Glutamatergic neuron (in vitro differentiated cells): Measurements from ENCODE around the gene MAML2. TPM values are rescaled to one million over a fixed set of nuclear protein-coding genes. Genes with fewer than 3 reads are reported as not detected.

Source experiments
- DNase-seq: peaks from one replicate; pipeline ENCODE4 v3.0.0; 2022
- H3K27ac Mint-ChIP-seq: one replicate; pipeline ENCODE4 v1.8.0; 2020; ENCODE audit warnings: mild to moderate bottlenecking, mixed read lengths, inconsistent platforms; ENCODE audit not compliant: unreplicated experiment
- H3K27me3 Mint-ChIP-seq: one replicate; pipeline ENCODE4 v1.8.0; 2020; ENCODE audit warnings: mild to moderate bottlenecking, moderate library complexity, mixed read lengths, inconsistent platforms; ENCODE audit not compliant: unreplicated experiment
- H3K36me3 Mint-ChIP-seq: one replicate; pipeline ENCODE4 v1.8.0; 2020; ENCODE audit warnings: mild to moderate bottlenecking, mixed read lengths, inconsistent platforms; ENCODE audit not compliant: unreplicated experiment
- H3K4me1 Mint-ChIP-seq: one replicate; pipeline ENCODE4 v1.8.0; 2020; ENCODE audit warnings: mild to moderate bottlenecking, low read depth, mixed read lengths, inconsistent platforms; ENCODE audit not compliant: unreplicated experiment
- H3K4me3 Mint-ChIP-seq: one replicate; pipeline ENCODE4 v1.8.0; 2020; ENCODE audit warnings: mild to moderate bottlenecking, mixed read lengths, inconsistent platforms; ENCODE audit not compliant: unreplicated experiment
- H3K9me3 Mint-ChIP-seq: one replicate; pipeline ENCODE4 v1.8.0; 2020; ENCODE audit warnings: mild to moderate bottlenecking, moderate library complexity, mixed read lengths, inconsistent platforms; ENCODE audit not compliant: unreplicated experiment
- CTCF ChIP-seq: fragments of 200-600 bp; sonication (generic); IDR thresholded peaks from one replicate; pipeline ENCODE4 v1.5.0; 2021; ENCODE audit not compliant: partially characterized antibody, unreplicated experiment
- total RNA-seq: library from RNA; stranded (reverse); fragmentation: NEBNext Ultra II Directional; extraction: Animal tissue kit (Norgen Biotek cat#: 25700); gene quantifications from one replicate; pipeline ENCODE4 v1.2.1, GENCODE V29; 2021; ENCODE audit not compliant: unreplicated experiment

The MAML2 gene
- total RNA-seq, 1 donor from 2014 or later = 2.1 TPM

DNA sequence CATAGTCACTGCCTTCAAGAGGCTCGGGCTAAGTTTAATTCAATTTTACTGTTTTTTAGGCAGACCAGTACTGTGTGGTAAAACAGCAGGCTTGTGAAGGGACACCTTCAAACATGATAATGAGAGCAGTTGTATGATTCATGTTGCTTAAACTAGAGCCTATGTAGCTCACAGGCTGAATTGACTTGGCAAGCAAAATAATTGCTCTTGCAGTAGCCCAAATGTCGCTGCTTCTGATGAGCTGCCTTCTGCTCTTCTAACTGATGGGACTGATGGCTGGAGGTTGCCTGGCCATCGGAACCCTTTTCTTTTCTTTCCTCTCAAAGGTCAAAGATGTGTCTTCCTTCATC is 137.6 kb downstream of the MAML2 start:
- H3K4me1 Mint-ChIP-seq = peaks cover 7% of the 10 kb centered on the region
- TF ChIP-seq CTCF = no peak
- DNase-seq = no peak
- no peak overlapping the region for H3K27ac Mint-ChIP-seq
- H3K9me3 Mint-ChIP-seq = no peaks in the 10 kb centered on the region
- H3K4me3 Mint-ChIP-seq = no peak overlapping the region
- H3K27me3 Mint-ChIP-seq = no peaks in the 10 kb centered on the region
- H3K36me3 Mint-ChIP-seq = no peaks in the 10 kb centered on the region

DNA sequence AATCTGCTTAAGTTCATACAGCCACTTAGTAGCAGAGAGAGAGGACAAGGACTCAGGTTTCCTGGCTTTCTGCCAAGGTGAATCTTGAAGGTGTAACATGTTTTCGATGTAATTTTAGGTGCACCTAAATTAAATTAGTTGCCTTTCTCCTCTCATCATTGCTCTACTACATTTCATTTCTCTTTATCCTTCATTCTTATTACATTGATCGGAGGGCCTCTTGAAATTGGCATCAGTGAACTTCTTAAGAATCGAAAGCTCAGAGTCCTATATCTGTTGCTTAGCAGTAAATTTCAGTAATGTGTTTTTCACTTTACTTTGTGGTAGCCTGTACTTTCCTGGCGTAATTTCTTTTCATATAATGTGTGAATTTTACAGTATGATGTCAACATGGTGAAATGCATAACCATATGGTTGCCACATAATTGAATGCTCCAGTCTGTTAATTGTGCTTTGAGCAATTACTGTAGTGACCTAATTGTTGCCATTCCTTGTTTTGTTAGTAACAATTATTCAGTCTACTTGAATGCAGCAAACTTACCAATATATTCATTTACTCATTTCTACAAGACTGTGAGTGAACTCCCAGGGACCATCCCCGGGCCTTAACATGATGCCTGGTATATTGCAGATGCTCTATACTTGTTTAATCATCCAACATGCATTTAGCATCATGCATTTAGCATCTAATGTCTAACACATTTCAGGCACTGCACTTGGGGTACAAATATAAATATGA is 138.1 kb downstream of the MAML2 start:
- H3K4me1 Mint-ChIP-seq = peaks cover 8% of the 10 kb centered on the region
- no peak overlapping the region for H3K27ac Mint-ChIP-seq
- H3K27me3 Mint-ChIP-seq = no peaks in the 10 kb centered on the region
- no peaks in the 10 kb centered on the region for H3K36me3 Mint-ChIP-seq
- no peak for TF ChIP-seq CTCF
- no peaks in the 10 kb centered on the region for H3K9me3 Mint-ChIP-seq
- no peak for DNase-seq
- no peak overlapping the region for H3K4me3 Mint-ChIP-seq

- Mint-ChIP-seq H3K4me3 (no peak overlapping the region), H3K9me3 (no peaks in the 10 kb centered on the region), H3K27me3 (no peaks in the 10 kb centered on the region), H3K27ac (no peak overlapping the region), H3K4me1 (peaks cover 11% of the 10 kb centered on the region), H3K36me3 (no peaks in the 10 kb centered on the region)
- DNase-seq = no peak
- no peak for TF ChIP-seq CTCF
Measured at GRCh38 chr11:96204366-96204659, 138.7 kb downstream of the MAML2 start.

DNA sequence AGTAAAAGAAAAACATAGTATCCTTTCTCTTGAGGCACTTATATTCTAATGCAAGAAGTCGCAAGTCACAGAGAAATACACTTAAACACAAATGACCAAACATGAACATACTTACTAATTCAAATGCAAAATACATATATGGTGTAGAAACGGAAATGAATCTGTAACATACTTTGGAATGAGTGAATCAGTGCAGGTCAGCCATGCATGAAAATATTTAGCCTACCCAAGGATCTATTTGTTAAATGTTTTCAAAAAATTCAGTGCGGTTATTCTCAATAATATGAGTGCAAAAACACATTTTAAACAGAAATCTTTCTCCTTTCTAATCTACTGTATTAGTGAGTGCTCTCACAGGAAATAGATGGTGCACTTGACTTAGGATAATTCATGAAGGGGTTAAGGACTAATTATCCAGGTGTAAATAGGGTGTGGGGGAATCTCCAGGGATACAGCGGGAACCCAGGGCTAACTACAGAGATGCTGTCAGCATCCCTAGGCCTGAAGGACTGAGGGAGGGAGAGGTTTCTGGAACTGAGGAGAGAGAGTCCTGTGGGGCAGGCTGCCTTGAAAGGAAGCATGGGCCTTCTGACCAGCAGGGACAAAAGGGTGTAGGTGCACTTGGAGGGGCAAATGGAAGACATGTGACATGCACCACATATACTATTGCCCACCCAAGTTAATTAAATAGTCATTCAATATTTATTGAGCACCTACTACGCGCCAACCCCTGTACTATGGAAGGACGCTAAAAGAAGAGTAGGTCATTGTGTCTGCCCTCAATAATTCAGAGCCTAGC is 139.2 kb downstream of the MAML2 start:
- Mint-ChIP-seq H3K36me3 (no peaks in the 10 kb centered on the region), H3K9me3 (no peaks in the 10 kb centered on the region), H3K4me3 (no peak overlapping the region), H3K4me1 (peaks cover 11% of the 10 kb centered on the region), H3K27ac (no peak overlapping the region), H3K27me3 (no peaks in the 10 kb centered on the region)
- no peak for TF ChIP-seq CTCF
- DNase-seq = no peak

- H3K36me3 Mint-ChIP-seq = no peaks in the 10 kb centered on the region
- H3K4me3 Mint-ChIP-seq = no peak overlapping the region
- DNase-seq = no peak
- H3K27ac Mint-ChIP-seq = no peak overlapping the region
- peaks cover 15% of the 10 kb centered on the region for H3K4me1 Mint-ChIP-seq
- no peaks in the 10 kb centered on the region for H3K9me3 Mint-ChIP-seq
- TF ChIP-seq CTCF = no peak
- no peaks in the 10 kb centered on the region for H3K27me3 Mint-ChIP-seq
Measured at GRCh38 chr11:96200243-96200642, 142.8 kb downstream of the MAML2 start.
